SK-N-SH (cell line): ENCODE results near the gene FGGY. TPM values are rescaled to one million over a fixed set of nuclear protein-coding genes. Genes with fewer than 3 reads are reported as not detected.

Experiments used
- CTCF ChIA-PET: fragments of 300-600, 350-600 bp; formaldehyde crosslinking; extraction: SDS; loops from one replicate; lab custom pipeline; 2021; lab: Yijun Ruan, JAX
- POLR2A ChIA-PET: fragments of 350-600 bp; sonication (Branson Sonifier 250); formaldehyde crosslinking; extraction: SDS; loops from one replicate; lab custom pipeline; 2020; ENCODE audit warnings: antibody characterized with exemption, inconsistent platforms; lab: Yijun Ruan, JAX
- DNase-seq: peaks from one replicate; pipeline ENCODE4 v3.0.0; 2012
- H2AFZ ChIP-seq: fragments of 200-600 bp; sonication (generic); 2 replicates; pipeline ENCODE4 v1.8.1; 2016; ENCODE audit warnings: antibody characterized with exemption, mild to moderate bottlenecking, low read depth
- H3F3A ChIP-seq: fragments of 200-600 bp; sonication (generic); replicated peaks from 2 replicates; pipeline ENCODE3; 2016; ENCODE audit warnings: antibody characterized with exemption, mild to moderate bottlenecking; ENCODE audit not compliant: insufficient read depth
- H3K27ac ChIP-seq, 2 experiments: fragments of 200-500 bp in 1 of 2; fragments of 200-600 bp in 1 of 2; sonication (Bioruptor generic) in 1 of 2; sonication (generic), shearing (Covaris generic) in 1 of 2; 2 replicates each; pipeline versions ENCODE4 v1.5.1 to v1.6.1; 2014 to 2016; ENCODE audit warnings: low read depth in 2 of 2, inconsistent platforms in 1 of 2, low read length in 1 of 2, mild to moderate bottlenecking in 1 of 2, mixed read lengths in 1 of 2
- H3K27me3 ChIP-seq: fragments of 200-600 bp; sonication (generic), shearing (Covaris generic); 2 replicates; pipeline ENCODE4 v1.6.1; 2016; ENCODE audit warnings: mixed run types; ENCODE audit not compliant: insufficient read depth
- H3K36me3 ChIP-seq, 2 experiments: fragments of 200-500 bp in 1 of 2; fragments of 200-600 bp in 1 of 2; sonication (Bioruptor generic) in 1 of 2; sonication (generic) in 1 of 2; replicated peaks in 1 of 2; 2 replicates each; pipeline versions ENCODE3 to v1.5.1; 2014 to 2016; ENCODE audit warnings: low read length in 1 of 2, mild to moderate bottlenecking in 1 of 2; ENCODE audit not compliant: insufficient read depth in 2 of 2, control insufficient read depth in 1 of 2
- H3K4me1 ChIP-seq, 2 experiments: fragments of 200-500 bp in 1 of 2; fragments of 200-600 bp in 1 of 2; sonication (Bioruptor generic) in 1 of 2; sonication (generic), shearing (Covaris generic) in 1 of 2; 2 replicates each; pipeline versions ENCODE4 v1.5.1 to v1.6.1; 2014 to 2016; ENCODE audit warnings: low read depth in 1 of 2, low read length in 1 of 2, mixed run types in 1 of 2; ENCODE audit not compliant: insufficient read depth in 2 of 2, control insufficient read depth in 1 of 2
- H3K4me2 ChIP-seq: fragments of 200-600 bp; sonication (generic), shearing (Covaris generic); 2 replicates; pipeline ENCODE4 v1.6.1; 2017; ENCODE audit warnings: mixed run types
- H3K4me3 ChIP-seq, 2 experiments: fragments of 200-500 bp in 1 of 2; fragments of 200-600 bp in 1 of 2; sonication (Bioruptor generic) in 1 of 2; sonication (generic), shearing (Covaris generic) in 1 of 2; 2 replicates each; pipeline versions ENCODE4 v1.5.1 to v1.8.1; 2014 to 2016; ENCODE audit warnings: low read depth in 2 of 2, inconsistent platforms in 1 of 2, low read length in 1 of 2, mild to moderate bottlenecking in 1 of 2, mixed read lengths in 1 of 2, moderate library complexity in 1 of 2
- H3K79me2 ChIP-seq: fragments of 200-600 bp; sonication (generic); 2 replicates; pipeline ENCODE4 v1.8.1; 2017; ENCODE audit warnings: mild to moderate bottlenecking; ENCODE audit not compliant: insufficient read depth
- H3K9ac ChIP-seq: fragments of 200-600 bp; sonication (generic); 2 replicates; pipeline ENCODE4 v1.6.1; 2017; ENCODE audit warnings: mixed run types
- H3K9me2 ChIP-seq: fragments of 200-600 bp; sonication (generic); 2 replicates; pipeline ENCODE4 v1.6.1; 2017; ENCODE audit warnings: mixed run types
- H3K9me3 ChIP-seq: fragments of 200-600 bp; sonication (generic); 2 replicates; pipeline ENCODE4 v1.6.1; 2017; ENCODE audit warnings: mixed run types, mild to moderate bottlenecking, moderate library complexity
- H4K20me1 ChIP-seq: fragments of 200-600 bp; sonication (generic); 2 replicates; pipeline ENCODE4 v1.6.1; 2017; ENCODE audit warnings: mild to moderate bottlenecking, mixed run types; ENCODE audit not compliant: insufficient read depth
- NFIC ChIP-seq: IDR thresholded peaks from 2 replicates; pipeline ENCODE4 v1.4.0; 2012; ENCODE audit warnings: borderline replicate concordance
- REST ChIP-seq: IDR thresholded peaks from 2 replicates; pipeline ENCODE4 v1.6.1; 2012; ENCODE audit warnings: mild to moderate bottlenecking, low read depth, low read length, moderate library complexity
- SIN3A ChIP-seq: IDR thresholded peaks from 2 replicates; pipeline ENCODE4 v1.6.1; 2012; ENCODE audit warnings: low read depth, mild to moderate bottlenecking, low read length, moderate library complexity, borderline replicate concordance
- WGBS: methylation state at CpG from one replicate; pipeline ENCODE4 v1.1.6; 2017; ENCODE audit warnings: low lambda C conversion rate; 5-methylcytosine and 5-hydroxymethylcytosine counted together
- polyA plus RNA-seq, 3 experiments: library from polyadenylated mRNA; depleted of rRNA; stranded (reverse); fragments of >200 nt; gene quantifications; 2 replicates each; pipeline ENCODE4 v1.2.3, GENCODE V29; 2012
- TF ChIP-seq, protein P1 (sequence below): IDR thresholded peaks from 2 replicates; pipeline ENCODE4 v1.4.0; 2012; ENCODE audit warnings: low read depth, borderline replicate concordance

FGGY gene
- polyA plus RNA-seq, 1 of the 3 experiments (the other 2 are of a cell fraction), result 10.3 TPM

DNA sequence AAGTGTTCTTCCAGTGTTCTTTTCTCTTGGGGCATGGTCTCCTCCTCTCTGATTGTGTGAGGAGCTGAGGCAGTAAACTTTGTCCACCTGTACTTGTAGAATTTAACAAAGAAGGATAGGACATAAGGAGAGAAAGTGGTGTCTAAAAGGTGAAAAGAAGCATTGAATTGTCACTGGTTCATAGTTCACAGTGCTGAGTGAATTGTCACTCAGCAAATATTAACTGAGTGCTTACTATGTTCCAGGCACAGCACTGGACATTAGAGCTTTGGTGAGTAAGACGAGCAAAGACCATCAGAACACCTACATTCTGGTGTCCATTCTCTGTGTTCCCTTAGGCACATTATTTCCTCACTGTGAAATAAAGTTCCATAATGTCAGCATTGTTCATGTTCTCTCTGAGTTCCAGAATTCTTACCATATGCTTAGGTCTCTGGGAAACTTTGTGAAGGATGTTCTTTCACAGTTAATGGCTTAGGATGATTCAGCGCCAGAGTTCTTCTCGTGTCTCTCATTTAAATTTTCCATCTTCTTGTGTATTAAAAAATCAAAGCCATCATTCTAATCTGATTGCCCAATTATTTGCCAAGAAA, 361.1 kb downstream of the FGGY start:
- no peaks in the 10 kb centered on the region for H3K36me3 ChIP-seq
- ChIA-PET POLR2A (no interaction called here), CTCF (no interaction called here)
- H3K9me2 ChIP-seq, result no peaks in the 10 kb centered on the region
- no peaks in the 10 kb centered on the region for H3K79me2 ChIP-seq
- no peaks in the 10 kb centered on the region for H3K27me3 ChIP-seq
- H3K9me3 ChIP-seq, result no peaks in the 10 kb centered on the region
- TF ChIP-seq, protein P1, sequence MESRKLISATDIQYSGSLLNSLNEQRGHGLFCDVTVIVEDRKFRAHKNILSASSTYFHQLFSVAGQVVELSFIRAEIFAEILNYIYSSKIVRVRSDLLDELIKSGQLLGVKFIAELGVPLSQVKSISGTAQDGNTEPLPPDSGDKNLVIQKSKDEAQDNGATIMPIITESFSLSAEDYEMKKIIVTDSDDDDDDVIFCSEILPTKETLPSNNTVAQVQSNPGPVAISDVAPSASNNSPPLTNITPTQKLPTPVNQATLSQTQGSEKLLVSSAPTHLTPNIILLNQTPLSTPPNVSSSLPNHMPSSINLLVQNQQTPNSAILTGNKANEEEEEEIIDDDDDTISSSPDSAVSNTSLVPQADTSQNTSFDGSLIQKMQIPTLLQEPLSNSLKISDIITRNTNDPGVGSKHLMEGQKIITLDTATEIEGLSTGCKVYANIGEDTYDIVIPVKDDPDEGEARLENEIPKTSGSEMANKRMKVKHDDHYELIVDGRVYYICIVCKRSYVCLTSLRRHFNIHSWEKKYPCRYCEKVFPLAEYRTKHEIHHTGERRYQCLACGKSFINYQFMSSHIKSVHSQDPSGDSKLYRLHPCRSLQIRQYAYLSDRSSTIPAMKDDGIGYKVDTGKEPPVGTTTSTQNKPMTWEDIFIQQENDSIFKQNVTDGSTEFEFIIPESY, result no peak
- TF ChIP-seq REST, result no peak
- H3K4me2 ChIP-seq, result no peak overlapping the region
- DNase-seq, result no peak
- H3K4me3 ChIP-seq, result no peak overlapping the region
- no peak overlapping the region for H3K9ac ChIP-seq
- H2AFZ ChIP-seq, result no peak overlapping the region
- H3K27ac ChIP-seq, result no peak overlapping the region
- H4K20me1 ChIP-seq, result no peaks in the 10 kb centered on the region
- no peaks in the 10 kb centered on the region; a peak in 2 of 4 replicates for H3K4me1 ChIP-seq
- H3F3A ChIP-seq, result no peaks in the 10 kb centered on the region
- 83% methylated on average over 3 of the region's 3 CpGs for WGBS

- H3K27ac ChIP-seq, result no peak overlapping the region
- no peaks in the 10 kb centered on the region; a peak in 2 of 4 replicates for H3K4me1 ChIP-seq
- H3K4me3 ChIP-seq, result no peak overlapping the region
- no peaks in the 10 kb centered on the region; the same call in 1 of the 2 replicates for H3K79me2 ChIP-seq
- DNase-seq, result no peak
- ChIA-PET POLR2A (no interaction called here), CTCF (no interaction called here)
- no peak overlapping the region for H3K4me2 ChIP-seq
- no peaks in the 10 kb centered on the region for H3K9me3 ChIP-seq
- H3K9ac ChIP-seq, result no peak overlapping the region
- no peak overlapping the region for H2AFZ ChIP-seq
- WGBS, result 87% methylated on average over 6 of the region's 6 CpGs
- no peaks in the 10 kb centered on the region for H3K27me3 ChIP-seq
- no peak for TF ChIP-seq NFIC
- no peak for TF ChIP-seq SIN3A
- TF ChIP-seq, all 33 proteins: peak for 0
- Histone ChIP-seq H3F3A (peaks cover 2% of the 10 kb centered on the region), H3K36me3 (no peaks in the 10 kb centered on the region), H4K20me1 (no peaks in the 10 kb centered on the region), H3K9me2 (no peaks in the 10 kb centered on the region)
Measured at GRCh38 chr1:59664166-59664565, 367.3 kb downstream of the FGGY start.
